Measurements from ENCODE around the gene ETV6.

ETV6 gene

GRCh38 chr12:11836282-11837151 lies 187.0 kb downstream of the ETV6 start:
- peak; percentile 81 for DNase-seq

GRCh38 chr12:11837216-11837934 lies 187.9 kb downstream of the ETV6 start:
- DNase-seq: no peak

GRCh38 chr12:11838403-11838802 lies 188.9 kb downstream of the ETV6 start:
- DNase-seq: no peak

GRCh38 chr12:11839091-11839641 lies 189.7 kb downstream of the ETV6 start:
- peak; percentile 49 for DNase-seq

- no peak for DNase-seq
These were observed 190.9 kb downstream of the ETV6 start for GRCh38 chr12:11840366-11840765.

GRCh38 chr12:11846488-11846887 lies 197.0 kb downstream of the ETV6 start:
- DNase-seq: no peak

GRCh38 chr12:11847539-11847938 lies 198.1 kb downstream of the ETV6 start:
- no peak for DNase-seq

- DNase-seq: no peak
These were observed 200.5 kb downstream of the ETV6 start for GRCh38 chr12:11849757-11850504.

GRCh38 chr12:11853126-11853525 lies 203.7 kb downstream of the ETV6 start:
- no peak for DNase-seq

GRCh38 chr12:11854011-11854499 lies 204.6 kb downstream of the ETV6 start:
- no peak for DNase-seq

- no peak for DNase-seq
These were observed 206.5 kb downstream of the ETV6 start for GRCh38 chr12:11855983-11856374.

GRCh38 chr12:11856971-11857370 lies 207.5 kb downstream of the ETV6 start:
- DNase-seq: peak; percentile 18

- DNase-seq: no peak
These were observed 210.4 kb downstream of the ETV6 start for GRCh38 chr12:11859705-11860425.

GRCh38 chr12:11861155-11861863 lies 211.8 kb downstream of the ETV6 start:
- DNase-seq: no peak

- no peak for DNase-seq
These were observed 212.6 kb downstream of the ETV6 start for GRCh38 chr12:11861864-11862600.

GRCh38 chr12:11862798-11863197 lies 213.3 kb downstream of the ETV6 start:
- DNase-seq: no peak

GRCh38 chr12:11863478-11863906 lies 214.0 kb downstream of the ETV6 start:
- DNase-seq: no peak

GRCh38 chr12:11863988-11864387 lies 214.5 kb downstream of the ETV6 start:
- DNase-seq: no peak

GRCh38 chr12:11865824-11866223 lies 216.3 kb downstream of the ETV6 start:
- no peak for DNase-seq

GRCh38 chr12:11868027-11868426 lies 218.6 kb downstream of the ETV6 start:
- DNase-seq: no peak

GRCh38 chr12:11869406-11869805 lies 219.9 kb downstream of the ETV6 start:
- DNase-seq: no peak

All from CD4-positive, alpha-beta T cell treated with Interferon gamma for 1 hour (primary cell).